ENCODE results near the gene SORBS1.
A peak's percentile ranks its signal among the peaks of the same experiment; 100 is the strongest.

Gene SORBS1

DNA sequence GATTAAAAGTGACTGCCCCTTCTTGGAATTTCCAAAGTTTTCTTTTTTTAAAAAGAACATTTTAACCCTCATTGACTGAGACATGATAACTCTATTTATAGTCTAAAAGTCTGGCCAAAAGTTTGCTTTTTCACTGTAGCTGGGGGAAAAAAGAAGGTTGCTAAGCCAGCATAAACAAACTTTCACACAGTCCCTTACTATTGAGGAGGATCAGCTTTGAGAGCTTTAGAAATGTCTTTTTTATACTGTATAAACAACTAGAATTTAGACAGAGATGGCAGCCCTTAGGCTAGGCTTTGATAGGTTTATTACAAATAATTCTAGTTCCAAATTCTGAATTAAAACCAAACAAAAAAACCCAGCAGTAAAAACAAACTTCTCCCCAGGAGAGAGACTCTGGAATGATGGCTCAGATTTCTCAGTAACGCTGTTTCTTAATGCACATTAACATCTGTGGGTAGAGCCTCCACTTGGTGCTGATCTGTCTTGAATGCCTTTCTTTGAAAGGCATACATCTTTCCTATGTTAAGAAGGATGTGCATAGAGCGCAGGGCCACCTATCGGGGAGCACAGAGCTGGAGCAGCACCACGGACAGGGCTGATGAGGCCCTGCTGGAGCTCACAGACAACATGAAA, 169.5 kb downstream of the SORBS1 start:
- DNase-seq (ENCODE audit: low read depth, low spot score): no peak

DNA sequence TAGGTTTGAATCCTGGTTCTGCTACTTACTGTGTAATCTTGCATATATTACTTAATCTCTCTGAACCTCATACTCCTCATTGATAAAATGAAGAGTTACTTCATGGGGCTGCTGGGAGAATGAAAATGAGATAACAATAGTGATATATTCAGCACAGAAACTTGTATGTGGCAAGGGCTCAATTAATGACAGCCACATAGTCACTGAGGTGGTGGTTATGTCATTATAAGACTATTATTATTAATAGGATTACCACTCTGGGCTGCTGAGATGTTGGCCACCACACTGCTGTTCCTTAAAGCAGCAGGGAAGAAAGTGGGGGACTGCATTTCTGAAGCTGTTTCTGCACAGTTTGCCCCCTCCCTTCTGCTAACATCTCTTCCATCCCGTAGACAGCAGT, 170.0 kb downstream of the SORBS1 start:
- no peak for DNase-seq (ENCODE audit: low read depth, low spot score)

- DNase-seq (ENCODE audit: low read depth, low spot score): no peak
Measured at GRCh38 chr10:95389982-95390381, 171.2 kb downstream of the SORBS1 start.

DNA sequence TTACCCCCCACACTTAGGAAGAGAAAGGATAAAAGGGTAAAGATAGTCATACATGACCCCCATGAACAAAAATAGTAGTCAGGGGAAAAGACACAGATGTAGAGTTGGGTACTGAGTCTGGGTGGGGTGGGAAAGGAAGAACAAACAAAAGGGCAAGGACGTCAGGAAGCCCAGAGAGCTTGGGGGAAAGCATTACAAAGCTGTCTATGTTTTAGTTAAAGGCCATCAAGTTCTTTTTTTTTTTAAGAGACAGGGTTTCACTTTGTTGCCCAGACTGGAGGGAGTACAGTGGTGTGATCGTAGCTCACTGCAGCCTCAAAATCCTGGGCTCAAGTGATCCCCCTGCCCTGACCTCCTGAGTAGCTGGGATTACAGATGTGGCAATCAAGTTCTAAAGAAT, 172.0 kb downstream of the SORBS1 start:
- DNase-seq (ENCODE audit: low read depth, low spot score): no peak

- DNase-seq (ENCODE audit: low read depth, low spot score): no peak
Measured at GRCh38 chr10:95388539-95388938, 172.6 kb downstream of the SORBS1 start.

DNA sequence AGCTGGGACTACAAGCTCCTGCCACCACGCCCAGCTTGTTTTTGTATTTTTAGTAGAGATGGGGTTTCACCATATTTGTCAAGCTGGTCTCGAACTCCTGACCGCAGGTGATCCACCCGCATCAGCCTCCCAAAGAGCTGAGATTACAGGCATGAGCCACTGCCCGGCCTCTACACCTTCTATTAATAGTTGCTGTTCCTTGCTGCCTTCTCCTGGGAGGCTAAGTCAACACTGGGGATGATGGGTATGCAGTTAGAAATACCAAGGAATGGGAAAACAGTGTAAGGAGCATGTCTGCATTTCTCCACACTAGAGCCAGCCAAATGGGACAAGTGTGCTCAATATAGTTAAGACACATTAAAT, 173.1 kb downstream of the SORBS1 start:
- DNase-seq (ENCODE audit: low read depth, low spot score): no peak

DNA sequence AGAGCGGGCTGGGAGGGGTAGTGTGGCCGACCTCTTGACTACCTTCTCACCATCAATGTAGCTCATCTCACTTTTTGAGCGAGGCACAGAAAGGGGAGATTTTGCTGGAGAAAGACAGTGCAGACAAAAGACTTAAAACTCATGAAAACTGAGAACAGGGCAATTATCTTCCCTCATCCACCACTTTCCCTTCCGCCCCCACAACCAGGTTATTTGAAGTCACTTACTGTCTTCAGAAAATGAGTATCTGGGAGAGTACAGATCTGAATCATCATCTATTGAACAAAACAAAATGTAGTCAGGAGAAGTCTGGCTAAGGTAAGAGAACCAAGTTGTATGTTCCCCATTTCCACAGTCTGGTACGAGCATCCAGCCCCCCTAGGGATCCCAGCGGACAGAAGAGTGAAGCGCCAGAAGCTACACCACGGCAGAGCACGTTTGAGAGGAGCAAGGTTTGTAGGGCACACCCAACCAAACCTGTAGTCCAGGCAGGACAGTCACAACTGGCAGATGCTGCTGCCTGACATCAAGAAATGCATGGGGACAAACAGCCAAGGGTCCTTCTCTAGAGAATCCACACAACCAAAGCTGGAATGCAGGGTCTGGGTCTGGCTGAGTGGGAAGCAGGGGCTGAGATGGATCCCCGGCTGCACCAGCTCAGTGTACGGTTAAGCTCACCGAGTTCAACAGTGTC, 177.0 kb downstream of the SORBS1 start:
- DNase-seq (ENCODE audit: low read depth, low spot score): no peak

DNA sequence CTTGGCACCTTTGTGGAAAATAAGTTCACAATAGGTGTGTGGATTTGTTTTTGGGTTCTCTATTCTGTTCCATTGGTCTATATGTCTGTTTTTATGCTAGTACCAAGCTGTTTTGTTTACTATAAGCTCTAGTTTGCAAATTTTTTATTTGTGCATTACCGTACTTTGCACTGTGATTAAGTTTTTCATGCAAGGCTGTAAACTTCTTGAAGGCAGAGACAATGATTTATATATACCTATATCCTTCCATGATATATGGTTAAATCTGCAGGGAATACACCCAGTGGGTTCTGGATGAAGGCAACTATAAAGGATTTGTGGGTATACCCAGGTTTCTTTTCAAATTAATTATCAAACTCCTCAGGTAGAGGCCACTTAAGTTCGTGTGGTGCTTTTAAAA, 178.6 kb downstream of the SORBS1 start:
- DNase-seq (ENCODE audit: low read depth, low spot score): no peak

- no peak for DNase-seq (ENCODE audit: low read depth, low spot score)
Measured at GRCh38 chr10:95382174-95382573, 179.0 kb downstream of the SORBS1 start.

- DNase-seq (ENCODE audit: low read depth, low spot score): no peak
Measured at GRCh38 chr10:95377950-95378349, 183.2 kb downstream of the SORBS1 start.

DNA sequence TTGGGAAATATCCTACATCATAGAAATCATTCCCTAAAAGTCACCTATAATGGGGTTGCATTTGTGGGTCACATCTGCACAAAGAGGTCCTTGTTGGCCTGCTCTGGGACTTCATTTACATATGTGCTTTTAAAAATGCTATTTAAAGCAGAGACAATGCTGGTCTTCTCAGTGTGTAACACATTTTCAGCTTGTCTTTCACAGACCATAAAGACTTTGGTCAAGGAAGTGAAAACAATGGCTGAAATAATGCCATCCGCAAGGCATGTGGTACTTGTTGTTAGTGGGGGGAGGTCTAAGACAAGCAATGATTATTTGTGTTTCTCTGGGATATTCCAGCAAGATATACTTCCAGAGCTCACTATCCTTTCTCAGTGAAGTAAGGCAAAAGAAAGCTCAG, 185.8 kb downstream of the SORBS1 start:
- DNase-seq (ENCODE audit: low read depth, low spot score): no peak

DNA sequence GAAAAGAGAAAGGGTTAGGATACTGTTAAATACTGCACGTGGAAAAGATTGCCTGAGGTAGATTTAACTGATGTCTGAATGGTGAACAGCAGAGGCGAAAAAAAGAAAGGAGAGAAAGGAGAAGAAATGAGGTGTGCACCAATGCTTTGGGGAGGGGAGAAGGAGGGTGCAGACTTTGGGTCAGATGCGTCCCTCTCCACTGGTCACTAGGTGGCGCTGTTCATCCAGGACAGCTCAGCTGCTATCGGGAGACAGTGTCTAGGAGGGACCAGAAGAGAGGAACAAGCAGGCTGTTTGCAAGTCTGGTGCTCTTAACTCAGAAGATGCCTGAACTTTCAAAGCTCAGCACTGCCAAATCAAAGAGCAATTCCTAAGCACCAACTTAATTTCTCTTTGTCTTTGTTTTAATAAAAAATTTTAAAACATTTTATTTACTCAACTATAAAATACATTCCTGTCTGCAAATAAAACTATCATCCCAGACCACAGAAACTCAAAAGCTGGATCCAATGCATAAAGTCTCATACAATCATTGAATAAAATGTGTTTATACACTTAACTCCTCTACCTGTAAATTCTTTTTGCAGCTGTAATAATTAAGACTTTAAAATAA, 186.5 kb downstream of the SORBS1 start:
- no peak for DNase-seq (ENCODE audit: low read depth, low spot score)

- DNase-seq (ENCODE audit: low read depth, low spot score): no peak
Measured at GRCh38 chr10:95373660-95374059, 187.5 kb downstream of the SORBS1 start.

- DNase-seq (ENCODE audit: low read depth, low spot score): no peak
Measured at GRCh38 chr10:95364342-95364741, 196.8 kb downstream of the SORBS1 start.

GRCh38 chr10:95363303-95363912, 197.8 kb downstream of the SORBS1 start:
- peak; percentile 12 for DNase-seq (ENCODE audit: low read depth, low spot score)

DNA sequence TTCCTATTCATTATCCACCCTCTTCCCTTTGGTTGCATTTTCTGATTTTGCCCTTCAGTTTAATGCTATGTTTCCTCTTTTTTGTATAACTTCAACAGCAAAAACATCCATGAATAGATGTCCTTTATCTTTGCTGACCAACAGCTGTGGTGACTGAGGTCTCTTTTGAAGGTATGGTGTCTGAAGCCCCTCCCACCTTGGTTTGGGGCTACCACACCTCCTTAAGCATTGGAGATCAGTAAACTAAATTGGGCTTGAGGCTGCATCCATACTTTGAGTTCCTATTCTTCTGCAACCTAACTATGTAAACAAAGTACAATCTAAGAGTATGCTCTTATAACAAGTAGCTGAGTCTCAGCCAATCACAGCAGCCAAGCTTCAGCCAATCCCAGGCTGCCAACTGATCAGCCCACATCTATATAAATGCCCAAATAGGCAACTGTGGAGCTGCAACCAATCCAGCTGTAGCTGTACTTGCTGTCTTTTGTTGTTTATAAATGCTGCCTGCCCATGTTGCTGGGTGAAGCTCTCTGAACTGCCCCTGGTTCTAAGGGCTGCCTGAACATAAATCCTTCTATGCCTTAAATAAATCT, 201.0 kb downstream of the SORBS1 start:
- no peak for DNase-seq (ENCODE audit: low read depth, low spot score)

GRCh38 chr10:95359466-95359865, 201.7 kb downstream of the SORBS1 start:
- no peak for DNase-seq (ENCODE audit: low read depth, low spot score)

- DNase-seq (ENCODE audit: low read depth, low spot score): no peak
Measured at GRCh38 chr10:95356190-95356955, 204.8 kb downstream of the SORBS1 start.

DNA sequence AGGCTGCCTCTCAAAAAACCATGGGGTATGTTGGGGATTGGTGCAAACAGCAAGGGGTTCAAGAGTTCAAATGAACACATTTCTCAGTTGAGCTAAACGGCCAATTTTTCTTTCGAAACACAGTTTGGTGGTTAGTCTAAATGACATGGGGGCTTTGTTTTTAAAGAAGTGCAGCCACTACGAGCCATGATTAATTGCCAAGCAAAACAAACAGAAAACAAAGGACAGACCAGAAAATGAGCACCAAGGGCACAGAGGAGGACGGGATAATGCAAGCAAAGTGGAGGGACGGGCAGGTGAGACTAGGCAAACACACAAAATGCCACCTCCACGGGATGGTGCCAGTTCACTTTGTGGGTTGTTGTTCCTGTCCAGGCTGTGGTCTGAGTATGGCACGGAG, 205.9 kb downstream of the SORBS1 start:
- no peak for DNase-seq (ENCODE audit: low read depth, low spot score)

DNA sequence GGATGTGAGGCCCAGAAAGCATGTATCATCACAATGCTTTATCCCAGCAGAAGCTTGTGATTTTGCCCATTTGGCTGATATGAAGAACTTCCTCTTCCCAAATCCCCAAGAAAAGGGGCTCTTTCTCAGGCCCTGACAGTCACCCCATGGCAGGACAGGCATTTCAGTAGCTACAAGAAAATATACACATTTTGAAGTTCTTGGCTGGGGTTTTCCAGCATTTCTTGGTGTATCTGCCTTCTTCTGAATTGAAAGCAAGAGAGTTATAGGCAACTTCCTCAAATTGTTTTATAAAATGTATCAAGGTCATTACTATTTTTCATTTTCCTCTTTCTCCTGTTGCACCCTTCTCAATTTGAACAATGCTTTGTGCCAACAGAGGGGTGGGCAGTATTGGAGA, 207.1 kb downstream of the SORBS1 start:
- DNase-seq (ENCODE audit: low read depth, low spot score): no peak

GRCh38 chr10:95353123-95353522, 208.0 kb downstream of the SORBS1 start:
- DNase-seq (ENCODE audit: low read depth, low spot score): no peak

- DNase-seq (ENCODE audit: low read depth, low spot score): no peak
Measured at GRCh38 chr10:95352684-95353083, 208.5 kb downstream of the SORBS1 start.

Data from activated naive CD8-positive, alpha-beta T cell treated with anti-CD3 and anti-CD28 coated beads, Interleukin-2, amount 50 U/mL, for 16 hours (primary cell).